ENCODE measurements around the gene LYZL4.

The LYZL4 gene

DNA sequence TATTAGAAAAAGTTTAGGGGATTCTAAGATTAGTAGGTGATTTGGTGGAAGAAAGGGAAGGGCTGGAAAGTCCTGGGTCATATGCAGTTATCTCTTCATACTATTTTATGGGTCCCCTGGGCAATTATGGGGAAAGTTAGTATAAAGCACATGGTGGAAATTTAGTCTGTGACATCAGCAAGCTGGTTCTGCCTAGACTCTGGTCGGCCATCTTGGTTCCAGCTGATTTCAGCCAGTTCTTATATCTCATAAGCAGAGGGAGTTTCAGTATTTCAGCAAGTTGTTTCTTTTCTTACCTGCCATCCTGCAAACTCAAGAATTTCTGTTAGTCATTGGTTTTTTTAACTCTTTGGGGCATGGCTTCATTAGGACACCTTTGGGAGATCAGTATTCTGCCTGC, 1.0 kb upstream of the LYZL4 start:
- H3K4me3 Mint-ChIP-seq: no peak overlapping the region
- peaks cover 17% of the 10 kb centered on the region for H3K27me3 Mint-ChIP-seq
- H3K36me3 Mint-ChIP-seq (ENCODE audit: low read depth): no peaks in the 10 kb centered on the region
- H3K9me3 Mint-ChIP-seq: no peaks in the 10 kb centered on the region
- no peak overlapping the region for H3K27ac Mint-ChIP-seq
- no peaks in the 10 kb centered on the region for H3K4me1 Mint-ChIP-seq (ENCODE audit: low read depth)
- intact Hi-C loops (cut with micrococcal nuclease): no loop called here

- no peaks in the 10 kb centered on the region for H3K36me3 Mint-ChIP-seq (ENCODE audit: low read depth)
- intact Hi-C loops (cut with micrococcal nuclease): no loop called here
Observed at GRCh38 chr3:42408156-42408555, 2.3 kb downstream of the LYZL4 start.

DNA sequence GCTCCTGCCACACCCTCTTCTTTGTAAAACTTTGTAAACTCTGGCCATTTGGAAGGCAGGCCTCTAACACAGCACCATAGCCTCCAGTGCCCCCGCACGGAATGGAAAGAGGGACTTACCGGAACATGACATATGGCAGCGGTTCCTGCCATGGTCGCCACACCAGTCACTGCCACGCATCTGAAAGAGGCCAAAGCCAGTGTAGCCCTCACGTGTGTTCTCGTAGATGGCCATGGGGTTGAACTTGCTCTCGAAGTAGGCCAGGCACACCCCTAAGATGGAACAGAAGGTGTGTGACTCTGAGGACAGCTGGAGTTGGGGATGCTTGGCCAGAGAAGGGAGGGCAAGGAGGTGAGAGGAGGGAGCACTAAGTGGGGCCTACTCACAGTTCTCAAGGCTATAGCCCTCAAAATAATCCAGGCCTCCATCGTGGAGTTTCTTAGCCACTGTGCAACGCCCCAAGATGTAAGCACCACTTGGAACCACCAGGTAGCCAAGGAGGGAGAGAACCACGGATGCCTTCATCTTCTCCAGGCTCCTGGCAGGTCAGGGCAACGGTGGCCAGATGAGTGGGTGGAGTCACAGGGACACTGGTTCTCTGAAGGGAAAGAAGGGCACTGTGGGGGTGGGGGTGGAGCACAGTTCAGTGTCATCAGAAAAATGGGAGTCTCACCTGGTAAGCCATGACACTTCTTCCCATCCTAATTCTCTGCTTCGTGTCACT, 3.5 kb downstream of the LYZL4 start:
- Mint-ChIP-seq H3K9me3 (no peaks in the 10 kb centered on the region), H3K27me3 (peaks cover 12% of the 10 kb centered on the region), H3K4me1 (ENCODE audit: low read depth) (no peaks in the 10 kb centered on the region), H3K36me3 (ENCODE audit: low read depth) (no peaks in the 10 kb centered on the region), H3K27ac (no peak overlapping the region), H3K4me3 (no peak overlapping the region)
- intact Hi-C loops (cut with micrococcal nuclease): no loop called here

More at GRCh38 chr3:42408156-42408555, 2.3 kb downstream of the LYZL4 start:
- H3K27me3 Mint-ChIP-seq: peaks cover 12% of the 10 kb centered on the region
- no peak overlapping the region for H3K27ac Mint-ChIP-seq
- H3K9me3 Mint-ChIP-seq: no peaks in the 10 kb centered on the region
- H3K4me3 Mint-ChIP-seq: no peak overlapping the region
- no peaks in the 10 kb centered on the region for H3K4me1 Mint-ChIP-seq (ENCODE audit: low read depth)

DNA sequence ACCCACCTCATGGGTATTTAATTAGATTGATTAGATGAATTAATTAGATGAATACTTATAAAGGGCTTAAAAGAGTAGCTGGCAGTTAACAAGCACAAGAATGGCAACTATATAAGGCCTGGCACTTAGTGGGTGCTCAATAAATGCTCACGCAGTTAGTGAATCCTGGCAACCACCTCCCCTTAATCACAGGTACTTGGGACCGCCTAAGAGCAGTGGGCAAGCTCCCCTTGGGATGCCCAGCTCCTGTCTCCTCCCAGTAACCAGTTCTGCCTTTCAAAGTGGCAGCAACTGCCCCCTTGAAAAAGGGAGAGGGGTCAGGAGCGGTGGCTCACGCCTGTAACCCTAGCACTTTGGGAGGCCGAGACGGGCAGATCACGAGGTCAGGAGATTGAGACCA, 4.6 kb downstream of the LYZL4 start:
- no peaks in the 10 kb centered on the region for H3K9me3 Mint-ChIP-seq
- no peak overlapping the region for H3K27ac Mint-ChIP-seq
- intact Hi-C loops (cut with micrococcal nuclease): no loop called here

GRCh38 chr3:42403737-42404136, 6.7 kb downstream of the LYZL4 start:
- Mint-ChIP-seq H3K4me3 (no peak overlapping the region), H3K4me1 (ENCODE audit: low read depth) (no peaks in the 10 kb centered on the region), H3K9me3 (no peaks in the 10 kb centered on the region), H3K27me3 (peaks cover 4% of the 10 kb centered on the region), H3K36me3 (ENCODE audit: low read depth) (no peaks in the 10 kb centered on the region), H3K27ac (no peak overlapping the region)
- intact Hi-C loops (cut with micrococcal nuclease): no loop called here

More for the DNA sequence above, 4.6 kb downstream of the LYZL4 start:
- H3K36me3 Mint-ChIP-seq (ENCODE audit: low read depth): no peaks in the 10 kb centered on the region
- H3K27me3 Mint-ChIP-seq: peaks cover 11% of the 10 kb centered on the region
- no peak overlapping the region for H3K4me3 Mint-ChIP-seq
- H3K4me1 Mint-ChIP-seq (ENCODE audit: low read depth): no peaks in the 10 kb centered on the region

DNA sequence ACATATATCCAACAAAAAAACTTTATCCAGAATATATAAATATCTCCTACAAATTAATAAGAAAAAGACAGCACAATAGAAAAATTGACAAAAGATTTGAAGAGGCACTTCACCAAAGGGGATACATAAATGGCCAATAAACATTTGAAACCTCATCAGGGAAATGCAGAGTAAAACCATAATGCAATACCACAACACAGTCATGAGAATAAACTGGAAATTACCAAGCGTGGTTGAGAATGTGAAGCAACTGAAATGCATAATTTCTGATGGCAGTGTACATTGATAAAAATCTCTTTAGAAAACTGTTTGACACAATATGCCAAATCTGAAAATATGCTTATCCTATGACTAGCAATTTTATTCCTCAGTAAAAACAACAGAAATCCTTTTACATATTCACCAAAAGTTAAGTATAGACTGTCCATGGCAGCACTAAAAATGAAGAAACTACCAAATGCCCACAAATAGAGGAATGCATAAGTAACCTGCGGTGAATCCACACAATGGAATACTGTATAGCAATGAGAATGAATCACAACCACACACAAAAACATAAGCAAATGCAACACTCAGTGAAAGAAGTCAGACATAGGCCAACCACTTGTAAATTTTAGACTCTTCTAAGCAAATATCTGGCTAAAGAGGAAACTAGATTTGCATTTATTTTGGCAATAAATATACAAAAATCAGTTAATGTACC, 7.9 kb downstream of the LYZL4 start:
- Mint-ChIP-seq H3K27ac (no peak overlapping the region), H3K4me1 (ENCODE audit: low read depth) (no peaks in the 10 kb centered on the region), H3K36me3 (ENCODE audit: low read depth) (no peaks in the 10 kb centered on the region), H3K27me3 (peaks cover 3% of the 10 kb centered on the region), H3K4me3 (no peak overlapping the region), H3K9me3 (no peaks in the 10 kb centered on the region)
- intact Hi-C loops (cut with micrococcal nuclease): no loop called here

DNA sequence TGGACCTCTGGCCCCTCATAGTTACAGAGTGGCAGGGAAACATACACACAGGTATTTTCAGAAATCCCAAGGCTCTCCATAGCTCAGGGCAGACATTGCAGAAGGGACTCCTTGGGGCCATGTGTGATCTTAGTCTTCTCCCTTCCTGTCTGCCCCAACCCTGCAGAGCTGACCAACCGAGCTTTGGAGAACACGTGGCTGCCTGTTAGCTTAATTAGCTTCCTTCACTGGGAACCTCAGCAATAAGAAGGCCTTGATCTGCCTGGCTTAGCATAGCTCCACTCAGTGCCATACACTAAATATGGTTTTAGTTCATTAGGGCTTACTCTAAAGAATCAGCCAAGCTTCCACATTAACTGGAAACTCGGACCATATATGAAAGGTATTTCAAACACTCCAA, 12.3 kb downstream of the LYZL4 start:
- no peak overlapping the region for H3K27ac Mint-ChIP-seq

GRCh38 chr3:42397644-42398043, 12.8 kb downstream of the LYZL4 start:
- Mint-ChIP-seq H3K4me3 (no peak overlapping the region), H3K4me1 (ENCODE audit: low read depth) (no peaks in the 10 kb centered on the region), H3K27ac (no peak overlapping the region), H3K27me3 (peaks cover 3% of the 10 kb centered on the region), H3K36me3 (ENCODE audit: low read depth) (no peaks in the 10 kb centered on the region), H3K9me3 (no peaks in the 10 kb centered on the region)
- intact Hi-C loops (cut with micrococcal nuclease): no loop called here

More for the DNA sequence above, 12.3 kb downstream of the LYZL4 start:
- intact Hi-C loops (cut with micrococcal nuclease): no loop called here
- Mint-ChIP-seq H3K27me3 (peaks cover 3% of the 10 kb centered on the region), H3K4me1 (ENCODE audit: low read depth) (no peaks in the 10 kb centered on the region), H3K9me3 (no peaks in the 10 kb centered on the region), H3K36me3 (ENCODE audit: low read depth) (no peaks in the 10 kb centered on the region), H3K4me3 (no peak overlapping the region)

DNA sequence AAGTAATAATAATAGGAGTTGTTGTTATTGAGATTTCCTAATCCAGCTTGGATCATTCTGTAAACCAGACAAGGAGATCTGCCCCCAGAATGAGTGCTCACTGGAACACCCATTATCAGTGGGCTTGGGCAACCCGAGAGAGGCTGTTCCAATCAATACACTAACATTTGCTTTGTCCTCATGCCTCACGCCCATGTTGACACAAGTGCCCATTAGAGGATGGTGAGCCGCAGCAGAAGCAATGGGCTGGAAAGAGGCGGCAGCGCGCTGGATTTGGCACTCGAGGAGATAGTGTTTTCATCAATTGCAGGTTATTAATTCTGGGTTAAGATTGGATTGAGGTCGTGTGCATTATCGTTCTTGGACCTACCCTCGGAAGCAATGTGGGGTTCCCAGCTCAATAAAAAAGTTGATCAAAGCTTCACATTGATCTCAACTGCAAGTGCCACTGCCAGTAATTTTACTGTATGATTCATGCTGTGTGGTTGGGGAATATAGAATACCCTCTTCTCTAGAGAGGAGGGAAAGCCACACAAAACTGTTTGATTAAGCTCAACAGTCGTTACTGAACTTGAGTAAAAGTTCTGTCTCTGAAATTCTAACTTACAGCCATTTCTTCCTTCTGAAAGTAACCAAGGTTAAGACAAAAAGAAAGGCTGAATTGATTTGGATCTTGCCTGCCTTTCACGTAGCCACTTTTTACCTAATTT, 15.7 kb downstream of the LYZL4 start:
- intact Hi-C loops (cut with micrococcal nuclease): no loop called here
- no peak overlapping the region for H3K27ac Mint-ChIP-seq
- H3K27me3 Mint-ChIP-seq: peaks cover 3% of the 10 kb centered on the region
- no peak overlapping the region for H3K4me3 Mint-ChIP-seq
- no peaks in the 10 kb centered on the region for H3K4me1 Mint-ChIP-seq (ENCODE audit: low read depth)
- H3K36me3 Mint-ChIP-seq (ENCODE audit: low read depth): no peaks in the 10 kb centered on the region
- no peaks in the 10 kb centered on the region for H3K9me3 Mint-ChIP-seq

GRCh38 chr3:42387802-42388651, 22.4 kb downstream of the LYZL4 start:
- H3K36me3 Mint-ChIP-seq (ENCODE audit: low read depth): no peaks in the 10 kb centered on the region

GRCh38 chr3:42381551-42382082, 28.8 kb downstream of the LYZL4 start:
- Mint-ChIP-seq H3K27ac (no peak overlapping the region), H3K4me1 (ENCODE audit: low read depth) (no peaks in the 10 kb centered on the region), H3K4me3 (no peak overlapping the region), H3K27me3 (peaks cover 2% of the 10 kb centered on the region), H3K9me3 (no peaks in the 10 kb centered on the region), H3K36me3 (ENCODE audit: low read depth) (no peaks in the 10 kb centered on the region)
- intact Hi-C loops (cut with micrococcal nuclease): no loop called here

More at GRCh38 chr3:42387802-42388651, 22.4 kb downstream of the LYZL4 start:
- no peak overlapping the region for H3K4me3 Mint-ChIP-seq
- peaks cover 7% of the 10 kb centered on the region for H3K27me3 Mint-ChIP-seq
- H3K27ac Mint-ChIP-seq: no peak overlapping the region
- intact Hi-C loops (cut with micrococcal nuclease): no loop called here
- no peaks in the 10 kb centered on the region for H3K9me3 Mint-ChIP-seq
- no peaks in the 10 kb centered on the region for H3K4me1 Mint-ChIP-seq (ENCODE audit: low read depth)

- Mint-ChIP-seq H3K27ac (no peak overlapping the region), H3K27me3 (no peaks in the 10 kb centered on the region), H3K4me3 (no peak overlapping the region), H3K4me1 (ENCODE audit: low read depth) (peaks cover 24% of the 10 kb centered on the region), H3K36me3 (ENCODE audit: low read depth) (no peaks in the 10 kb centered on the region), H3K9me3 (no peaks in the 10 kb centered on the region)
- intact Hi-C loops (cut with micrococcal nuclease): no loop called here
Observed at GRCh38 chr3:42377681-42378080, 32.7 kb downstream of the LYZL4 start.

DNA sequence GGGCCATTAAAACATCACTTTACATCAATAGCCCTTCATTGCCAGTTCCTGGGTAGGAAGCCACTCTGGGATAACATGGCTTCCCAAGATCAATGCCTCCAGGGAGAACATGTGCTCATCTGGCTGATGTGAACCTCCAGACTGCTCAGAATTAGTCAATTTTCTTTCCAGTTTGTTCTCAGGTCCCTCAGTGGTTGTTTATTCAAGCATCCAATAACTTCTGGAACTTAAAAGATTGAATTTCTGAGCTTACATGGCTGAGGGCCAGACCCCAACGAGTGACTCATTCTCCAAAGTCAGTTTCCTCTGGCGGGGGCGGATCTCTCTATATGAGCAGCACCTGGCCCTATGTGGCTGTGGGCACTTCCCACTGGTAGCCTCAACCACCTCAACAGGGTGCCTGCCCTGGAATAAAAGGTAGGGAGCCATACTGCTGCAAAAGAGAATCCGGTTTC, 34.0 kb downstream of the LYZL4 start:
- Mint-ChIP-seq H3K4me1 (ENCODE audit: low read depth) (peaks cover 36% of the 10 kb centered on the region), H3K27me3 (no peaks in the 10 kb centered on the region), H3K36me3 (ENCODE audit: low read depth) (no peaks in the 10 kb centered on the region), H3K4me3 (no peak overlapping the region), H3K27ac (no peak overlapping the region), H3K9me3 (no peaks in the 10 kb centered on the region)
- intact Hi-C loops (cut with micrococcal nuclease): no loop called here
